HepG2 (cell line): Measurements from ENCODE around the gene ADAMTSL3. TPM values are rescaled to one million over a fixed set of nuclear protein-coding genes. Genes with fewer than 3 reads are reported as not detected.

Experiments used
- ATAC-seq: fragments of 200-7000 bp; cut with Tn5 transposase; 3 replicates; pipeline ENCODE4 v1.9.1; 2020; ENCODE audit warnings: mild to moderate bottlenecking, moderate library complexity
- BruUV-seq: library from RNA; stranded (reverse); fragments of 400-500 nt; replicated peaks from 2 replicates; lab custom pipeline; 2021; lab: Mats Ljungman, UMichigan
- CTCF ChIA-PET: fragments of 300-600 bp; formaldehyde crosslinking; extraction: SDS; loops from one replicate; lab custom pipeline; 2021; ENCODE audit warnings: low total read pairs, inconsistent platforms, low intra/inter-chr PET ratio; lab: Yijun Ruan, JAX
- POLR2A ChIA-PET: fragments of 350-600 bp; sonication (Branson Sonifier 250); formaldehyde crosslinking; loops from one replicate; lab custom pipeline; 2020; ENCODE audit warnings: antibody characterized with exemption, inconsistent platforms; lab: Yijun Ruan, JAX
- DNase-seq: peaks from one replicate; pipeline ENCODE4 v3.0.0-alpha.2; 2015; ENCODE audit warnings: low spot score
- FAIRE-seq: peaks from 3 replicates; lab custom pipeline; 2011; peaks lifted over from hg19 to GRCh38; lab: Jason Lieb, UNC
- H2AFZ ChIP-seq: one replicate; pipeline ENCODE4 v1.6.1; 2011; ENCODE audit warnings: low read length, inconsistent platforms
- H3K27ac ChIP-seq: fragments of 300-600 bp; 3 replicates; pipeline ENCODE4 v1.8.0; 2011; ENCODE audit warnings: mixed run types, mild to moderate bottlenecking, mixed read lengths, low read length, inconsistent platforms; ENCODE audit not compliant: insufficient read depth; ENCODE audit errors: extremely low read length
- H3K27me3 ChIP-seq, 2 experiments: fragments of 200-600 bp in 1 of 2; 2 replicates in 1 of 2; 3 replicates in 1 of 2; pipeline versions ENCODE4 v1.6.0 to v1.8.0; 2011; ENCODE audit warnings: low read length in 2 of 2, mild to moderate bottlenecking in 2 of 2, moderate library complexity in 2 of 2, inconsistent platforms in 1 of 2; ENCODE audit not compliant: insufficient read depth in 2 of 2, control insufficient read depth in 1 of 2
- H3K36me3 ChIP-seq, 2 experiments: fragments of 200-600 bp in 1 of 2; replicated peaks in 1 of 2; 2 replicates in 1 of 2; 3 replicates in 1 of 2; pipeline versions ENCODE4 v1.5.1 to v1.8.0; 2011; ENCODE audit warnings: low read length in 2 of 2, inconsistent platforms in 1 of 2; ENCODE audit not compliant: insufficient read depth in 2 of 2, control insufficient read depth in 1 of 2
- H3K4me1 ChIP-seq: 2 replicates; pipeline ENCODE4 v1.5.1; 2012; ENCODE audit warnings: low read length, inconsistent platforms; ENCODE audit not compliant: insufficient read depth
- H3K4me2 ChIP-seq: 2 replicates; pipeline ENCODE4 v1.6.0; 2011; ENCODE audit warnings: low read depth, low read length, inconsistent platforms
- H3K4me3 ChIP-seq, 3 experiments: fragments of 200-600 bp in 1 of 3; sonication (generic), shearing (Covaris generic) in 1 of 3; replicated peaks in 1 of 3; 2 replicates each; pipeline ENCODE4 v1.5.1; 2011 to 2016; ENCODE audit warnings: low read length in 3 of 3, inconsistent platforms in 2 of 3, low read depth in 2 of 3, mild to moderate bottlenecking in 2 of 3, control low read depth in 1 of 3, mixed read lengths in 1 of 3; ENCODE audit not compliant: insufficient read depth in 1 of 3
- H3K79me2 ChIP-seq: one replicate; pipeline ENCODE4 v1.6.1; 2011; ENCODE audit warnings: low read length, inconsistent platforms; ENCODE audit not compliant: insufficient read depth
- H3K9ac ChIP-seq: 2 replicates; pipeline ENCODE4 v1.6.0; 2011; ENCODE audit warnings: mild to moderate bottlenecking, low read depth, low read length, inconsistent platforms; ENCODE audit not compliant: insufficient read depth
- H3K9me3 ChIP-seq: 2 replicates; pipeline ENCODE4 v1.5.1; 2012; ENCODE audit warnings: mild to moderate bottlenecking, low read length
- H4K20me1 ChIP-seq: 2 replicates; pipeline ENCODE4 v1.6.0; 2011; ENCODE audit warnings: inconsistent platforms, mild to moderate bottlenecking, low read length, moderate library complexity; ENCODE audit not compliant: insufficient read depth
- CC2D1A ChIP-seq: sonication (generic); formaldehyde crosslinking; IDR thresholded peaks from 2 replicates; pipeline ENCODE4 v1.8.1; 2023; ENCODE audit warnings: mild to moderate bottlenecking, missing genetic modification reagents
- GATA4 ChIP-seq: sonication (generic); IDR thresholded peaks from 2 replicates; pipeline ENCODE4 v1.6.1; 2016; ENCODE audit warnings: antibody characterized with exemption, low read depth, borderline replicate concordance
- HOXD1 ChIP-seq: sonication (generic); formaldehyde crosslinking; IDR thresholded peaks from 2 replicates; pipeline ENCODE4 v1.5.0; 2020; ENCODE audit warnings: missing genetic modification reagents
- NFIC ChIP-seq: IDR thresholded peaks from 2 replicates; pipeline ENCODE4 v1.6.1; 2012; ENCODE audit warnings: mild to moderate bottlenecking, low read length, inconsistent platforms
- NR3C1 ChIP-seq: sonication (generic); formaldehyde crosslinking; IDR thresholded peaks from 2 replicates; pipeline ENCODE4 v1.4.0; 2020; ENCODE audit warnings: missing genetic modification reagents
- PLRG1 ChIP-seq: fragments of 450-650 bp; conservative IDR thresholded peaks from 2 replicates; pipeline ENCODE4 v1.6.1; 2016
- RARG ChIP-seq: sonication (generic); formaldehyde crosslinking; IDR thresholded peaks from 2 replicates; pipeline ENCODE4 v1.4.0; 2020; ENCODE audit warnings: low read depth, mild to moderate bottlenecking, missing genetic modification reagents
- SAFB2 ChIP-seq: sonication (generic); formaldehyde crosslinking; IDR thresholded peaks from 2 replicates; pipeline ENCODE4 v1.5.1; 2020; ENCODE audit warnings: missing genetic modification reagents, low read depth, mild to moderate bottlenecking, borderline replicate concordance
- SKIL ChIP-seq: sonication (generic); formaldehyde crosslinking; IDR thresholded peaks from 2 replicates; pipeline ENCODE4 v1.8.0; 2022; ENCODE audit warnings: missing genetic modification reagents, mild to moderate bottlenecking, moderate library complexity, borderline replicate concordance
- ZKSCAN8 ChIP-seq: IDR thresholded peaks from 2 replicates; pipeline ENCODE4 v1.6.1; 2016; ENCODE audit warnings: borderline replicate concordance, missing genetic modification reagents, missing compliant biosample characterization
- ZNF619 ChIP-seq: sonication (generic); formaldehyde crosslinking; IDR thresholded peaks from 2 replicates; pipeline ENCODE4 v1.4.0; 2020; ENCODE audit warnings: mild to moderate bottlenecking, missing genetic modification reagents
- ZNF720 ChIP-seq: sonication (generic); formaldehyde crosslinking; IDR thresholded peaks from 2 replicates; pipeline ENCODE4 v1.4.0; 2020; ENCODE audit warnings: missing genetic modification reagents
- whole genome bisulfite sequencing: methylation state at CpG from one replicate; pipeline ENCODE4 v1.1.6; 2017; ENCODE audit warnings: low lambda C conversion rate; 5-methylcytosine and 5-hydroxymethylcytosine counted together
- in situ Hi-C: cut with HindIII; loops from 2 replicates; pipeline ENCODE4 v1.10.0; 2017; ENCODE audit warnings: low pct_unique_long_range_greater_than_20kb; ENCODE audit not compliant: extremely low pct_ligation_motif_present
- intact Hi-C: fragments of 100-400 bp; cut with micrococcal nuclease; formaldehyde crosslinking; loops from one replicate; pipeline ENCODE4 v1.10.0; 2022; ENCODE audit not compliant: unreplicated experiment
- polyA plus RNA-seq, 8 experiments: library from polyadenylated mRNA; depleted of rRNA in 3 of 8; stranded (reverse) in 7 of 8; unstranded in 1 of 8; fragments of >200 nt; fragmentation: Illumina TruSeq in 4 of 8; extraction: Trizol in 4 of 8; gene quantifications; 2 replicates each; pipeline versions ENCODE4 v1.2.1 to v1.2.3, GENCODE V29; 2011 to 2016; ENCODE audit warnings: low read depth in 4 of 8, missing spikeins in 1 of 8, mixed read lengths in 1 of 8; ENCODE audit not compliant: insufficient read depth in 1 of 8
- total RNA-seq, 5 experiments: library from RNA; depleted of rRNA; stranded (reverse); fragments of >200 nt; fragmentation: Illumina TruSeq; extraction: Trizol; gene quantifications; 2 replicates each; pipeline ENCODE4 v1.2.3, GENCODE V29; 2016; ENCODE audit warnings: low read depth in 1 of 5

The ADAMTSL3 gene
- total and polyA plus RNA-seq, 2 of the 13 experiments (the other 11 are each of a cell fraction or from before 2014, with no cell fraction given) = 0.04 to 0.09 TPM

DNA sequence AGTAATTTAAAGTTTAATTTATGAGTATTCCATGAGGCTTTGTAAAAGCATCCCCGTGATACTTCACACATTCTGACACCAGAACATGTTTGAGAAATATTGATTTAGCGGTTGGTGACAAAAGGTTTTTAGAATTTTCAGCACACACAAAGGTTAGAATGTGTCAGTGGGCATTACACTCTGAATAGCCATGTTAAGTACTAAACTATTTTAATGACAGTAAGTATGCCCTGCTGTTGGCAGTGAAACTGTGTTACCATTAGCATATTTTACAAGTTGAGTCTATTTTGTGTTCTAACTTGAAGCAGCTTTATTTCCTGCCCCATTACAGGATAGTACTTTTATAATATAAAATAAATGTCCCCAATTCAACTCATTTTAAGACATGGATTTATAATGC is 66.5 kb downstream of the ADAMTSL3 start:
- no peaks in the 10 kb centered on the region for H4K20me1 ChIP-seq
- no peak overlapping the region for H3K4me3 ChIP-seq
- no peaks in the 10 kb centered on the region for H3K9me3 ChIP-seq
- FAIRE-seq = no peak
- H3K27ac ChIP-seq = no peak overlapping the region
- in situ Hi-C loops = no loop called here
- BruUV-seq = no TSS peak
- no peak for DNase-seq
- H3K36me3 ChIP-seq = no peaks in the 10 kb centered on the region
- H3K9ac ChIP-seq = no peak overlapping the region
- H3K27me3 ChIP-seq = no peaks in the 10 kb centered on the region
- ChIA-PET POLR2A (no interaction called here), CTCF (no interaction called here)
- no peaks in the 10 kb centered on the region for H3K79me2 ChIP-seq
- WGBS = 0% methylated on average over 2 of the region's 2 CpGs
- ATAC-seq = no peak
- H3K4me2 ChIP-seq = no peak overlapping the region
- no peaks in the 10 kb centered on the region for H3K4me1 ChIP-seq
- TF ChIP-seq SAFB2 (no peak), ZKSCAN8 (CRISPR knock-in tag) (no peak), CC2D1A (no peak), NR3C1 (no peak), HOXD1 (CRISPR knock-in tag) (no peak), RARG (no peak), ZNF619 (CRISPR knock-in tag) (no peak), ZNF720 (CRISPR knock-in tag) (no peak), NFIC (no peak), SKIL (CRISPR knock-in tag) (no peak), PLRG1 (no peak), GATA4 (no peak)
- TF ChIP-seq, all 625 proteins: peak for 0
- intact Hi-C loops = no loop called here
- no peak overlapping the region for H2AFZ ChIP-seq
